ENCODE results near the gene PAK6. TPM values are rescaled to one million over a fixed set of nuclear protein-coding genes. Genes with fewer than 3 reads are reported as not detected.

Gene PAK6
- total and polyA plus RNA-seq, 9 of the 15 experiments (the other 6 are each of a cell fraction or from before 2014, with no cell fraction given), result 0.03 to 0.74 (median 0.16) TPM; not detected in 2

DNA sequence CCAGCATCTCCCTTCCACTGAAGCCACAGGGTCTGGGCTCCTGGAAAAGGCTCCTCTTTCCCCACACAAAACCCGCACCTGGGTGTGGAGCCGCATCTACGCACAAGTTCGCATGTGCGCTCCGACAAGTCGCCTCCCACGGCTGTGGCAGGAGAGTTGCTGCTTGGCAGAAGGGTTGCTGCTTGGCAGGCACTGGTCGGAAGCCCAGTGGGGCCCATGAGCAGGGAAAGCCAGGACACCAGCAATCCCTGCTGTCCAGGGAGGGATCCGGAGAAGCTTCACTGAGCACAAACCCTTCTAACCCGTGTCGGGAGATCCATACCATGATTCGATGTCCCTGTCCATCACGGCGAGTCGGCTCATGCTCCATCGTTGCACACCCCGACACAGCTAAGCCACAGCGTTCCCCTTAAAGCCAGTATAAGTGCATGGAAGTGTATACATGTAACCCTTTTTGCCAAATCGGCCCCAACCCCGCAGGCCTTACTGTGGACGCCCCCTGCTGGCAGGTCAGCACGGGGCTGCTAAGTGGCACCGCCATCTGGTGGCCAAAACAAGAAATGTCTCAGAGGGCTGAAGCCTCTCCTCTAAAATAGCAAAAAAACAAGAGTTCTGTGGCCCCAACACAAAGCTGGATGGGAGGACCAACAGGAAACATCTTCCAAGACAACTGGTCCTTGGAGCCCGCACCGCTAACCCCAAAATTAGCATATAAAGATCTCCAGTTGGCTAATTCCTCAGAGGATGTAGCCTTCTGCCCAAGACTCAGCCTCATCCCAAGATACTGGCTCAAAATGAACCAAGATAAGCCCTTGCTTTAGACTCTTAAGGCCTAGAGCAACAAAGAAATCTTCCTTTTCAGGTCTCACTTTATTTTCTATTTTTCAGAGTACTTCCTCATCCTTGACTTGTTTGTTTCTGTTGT lies 35.7 kb downstream of the PAK6 start (continued):
- 0 out of 4 replicates have a peak, but pooled peaks of 1 of the 2 experiments have one; percentile 18 for TF ChIP-seq ETV6 (IDR thresholded peaks at IDR 0.05; ENCODE audit: borderline replicate concordance in 1 of 2, low read depth in 2 of 2, low read length in 1 of 2)
- peak; percentile 44; the same call in 1 of the 2 replicates for TF ChIP-seq ETV6 (CRISPR knock-in tag; IDR thresholded peaks at IDR 0.05; ENCODE audit: borderline replicate concordance)
- TF ChIP-seq, protein P1, sequence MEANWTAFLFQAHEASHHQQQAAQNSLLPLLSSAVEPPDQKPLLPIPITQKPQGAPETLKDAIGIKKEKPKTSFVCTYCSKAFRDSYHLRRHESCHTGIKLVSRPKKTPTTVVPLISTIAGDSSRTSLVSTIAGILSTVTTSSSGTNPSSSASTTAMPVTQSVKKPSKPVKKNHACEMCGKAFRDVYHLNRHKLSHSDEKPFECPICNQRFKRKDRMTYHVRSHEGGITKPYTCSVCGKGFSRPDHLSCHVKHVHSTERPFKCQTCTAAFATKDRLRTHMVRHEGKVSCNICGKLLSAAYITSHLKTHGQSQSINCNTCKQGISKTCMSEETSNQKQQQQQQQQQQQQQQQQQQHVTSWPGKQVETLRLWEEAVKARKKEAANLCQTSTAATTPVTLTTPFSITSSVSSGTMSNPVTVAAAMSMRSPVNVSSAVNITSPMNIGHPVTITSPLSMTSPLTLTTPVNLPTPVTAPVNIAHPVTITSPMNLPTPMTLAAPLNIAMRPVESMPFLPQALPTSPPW (CRISPR knock-in tag; IDR thresholded peaks at IDR 0.05), result peak; percentile 54; the same call in 1 of the 2 replicates
- TF ChIP-seq HDAC1 (IDR thresholded peaks at IDR 0.05), result no peak
- peak; percentile 96 for TF ChIP-seq ARID2 (IDR thresholded peaks at IDR 0.05)
- 0 out of 2 replicates have a peak, but pooled peaks have one; percentile 41 for TF ChIP-seq ZNF12 (CRISPR knock-in tag; IDR thresholded peaks at IDR 0.05)
- TF ChIP-seq RFX1 (IDR thresholded peaks at IDR 0.05), result no peak
- no peak for TF ChIP-seq ZBTB8A (IDR thresholded peaks at IDR 0.05; ENCODE audit: partially characterized antibody)
- TF ChIP-seq XRCC3 (IDR thresholded peaks at IDR 0.05), result no peak
- TF ChIP-seq TGIF2 (CRISPR knock-in tag; IDR thresholded peaks at IDR 0.05), result no peak
- TF ChIP-seq, protein P2, sequence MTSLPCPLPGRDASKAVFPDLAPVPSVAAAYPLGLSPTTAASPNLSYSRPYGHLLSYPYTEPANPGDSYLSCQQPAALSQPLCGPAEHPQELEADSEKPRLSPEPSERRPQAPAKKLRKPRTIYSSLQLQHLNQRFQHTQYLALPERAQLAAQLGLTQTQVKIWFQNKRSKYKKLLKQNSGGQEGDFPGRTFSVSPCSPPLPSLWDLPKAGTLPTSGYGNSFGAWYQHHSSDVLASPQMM (CRISPR knock-in tag; IDR thresholded peaks at IDR 0.05), result no peak
- TF ChIP-seq, protein P3, sequence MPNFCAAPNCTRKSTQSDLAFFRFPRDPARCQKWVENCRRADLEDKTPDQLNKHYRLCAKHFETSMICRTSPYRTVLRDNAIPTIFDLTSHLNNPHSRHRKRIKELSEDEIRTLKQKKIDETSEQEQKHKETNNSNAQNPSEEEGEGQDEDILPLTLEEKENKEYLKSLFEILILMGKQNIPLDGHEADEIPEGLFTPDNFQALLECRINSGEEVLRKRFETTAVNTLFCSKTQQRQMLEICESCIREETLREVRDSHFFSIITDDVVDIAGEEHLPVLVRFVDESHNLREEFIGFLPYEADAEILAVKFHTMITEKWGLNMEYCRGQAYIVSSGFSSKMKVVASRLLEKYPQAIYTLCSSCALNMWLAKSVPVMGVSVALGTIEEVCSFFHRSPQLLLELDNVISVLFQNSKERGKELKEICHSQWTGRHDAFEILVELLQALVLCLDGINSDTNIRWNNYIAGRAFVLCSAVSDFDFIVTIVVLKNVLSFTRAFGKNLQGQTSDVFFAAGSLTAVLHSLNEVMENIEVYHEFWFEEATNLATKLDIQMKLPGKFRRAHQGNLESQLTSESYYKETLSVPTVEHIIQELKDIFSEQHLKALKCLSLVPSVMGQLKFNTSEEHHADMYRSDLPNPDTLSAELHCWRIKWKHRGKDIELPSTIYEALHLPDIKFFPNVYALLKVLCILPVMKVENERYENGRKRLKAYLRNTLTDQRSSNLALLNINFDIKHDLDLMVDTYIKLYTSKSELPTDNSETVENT (CRISPR knock-in tag; IDR thresholded peaks at IDR 0.05), result 0 out of 2 replicates have a peak, but pooled peaks have one; percentile 51
- no peak for TF ChIP-seq TEAD2 (tag; IDR thresholded peaks at IDR 0.05)
- no peak for TF ChIP-seq ARNT (IDR thresholded peaks at IDR 0.05)
- no peak for TF ChIP-seq ZNF589 (CRISPR knock-in tag; IDR thresholded peaks at IDR 0.05; ENCODE audit: low read depth)
- no peak; the same call in 1 of the 2 replicates for TF ChIP-seq RUNX1 (IDR thresholded peaks at IDR 0.05; ENCODE audit: low read depth)
- TF ChIP-seq ZNF507 (tag; conservative IDR thresholded peaks at IDR 0.05), result no peak
- TF ChIP-seq GTF2E2 (tag; IDR thresholded peaks at IDR 0.05), result no peak
- no peak for TF ChIP-seq BRD4 (IDR thresholded peaks at IDR 0.05)
- TF ChIP-seq SRF (CRISPR knock-in tag; IDR thresholded peaks at IDR 0.05), result no peak
- TF ChIP-seq, protein P4, sequence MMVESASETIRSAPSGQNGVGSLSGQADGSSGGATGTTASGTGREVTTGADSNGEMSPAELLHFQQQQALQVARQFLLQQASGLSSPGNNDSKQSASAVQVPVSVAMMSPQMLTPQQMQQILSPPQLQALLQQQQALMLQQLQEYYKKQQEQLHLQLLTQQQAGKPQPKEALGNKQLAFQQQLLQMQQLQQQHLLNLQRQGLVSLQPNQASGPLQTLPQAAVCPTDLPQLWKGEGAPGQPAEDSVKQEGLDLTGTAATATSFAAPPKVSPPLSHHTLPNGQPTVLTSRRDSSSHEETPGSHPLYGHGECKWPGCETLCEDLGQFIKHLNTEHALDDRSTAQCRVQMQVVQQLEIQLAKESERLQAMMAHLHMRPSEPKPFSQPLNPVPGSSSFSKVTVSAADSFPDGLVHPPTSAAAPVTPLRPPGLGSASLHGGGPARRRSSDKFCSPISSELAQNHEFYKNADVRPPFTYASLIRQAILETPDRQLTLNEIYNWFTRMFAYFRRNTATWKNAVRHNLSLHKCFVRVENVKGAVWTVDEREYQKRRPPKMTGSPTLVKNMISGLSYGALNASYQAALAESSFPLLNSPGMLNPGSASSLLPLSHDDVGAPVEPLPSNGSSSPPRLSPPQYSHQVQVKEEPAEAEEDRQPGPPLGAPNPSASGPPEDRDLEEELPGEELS (CRISPR knock-in tag; IDR thresholded peaks at IDR 0.05; ENCODE audit: borderline replicate concordance), result no peak

All from K562 (cell line).